GM23338 (cell line): ENCODE measurements around the gene SLC9A1. TPM values are rescaled to one million over a fixed set of nuclear protein-coding genes. Genes with fewer than 3 reads are reported as not detected.

Experiments used
- CREB1 ChIP-seq: fragments of 250-450 bp; sonication (Bioruptor Pico); IDR thresholded peaks from 2 replicates; pipeline ENCODE4 v1.5.0; 2020; ENCODE audit warnings: low read depth, mild to moderate bottlenecking, moderate library complexity
- CTCF ChIP-seq, 2 experiments: fragments of 200-600 bp in 1 of 2; sonication (generic) in 1 of 2; conservative IDR thresholded peaks; 2 replicates each; pipeline versions ENCODE4 v1.5.1 to v1.6.1; 2016 to 2017; ENCODE audit warnings: antibody characterized with exemption in 2 of 2, low read depth in 2 of 2, mild to moderate bottlenecking in 2 of 2, moderate library complexity in 1 of 2
- ETS1 ChIP-seq: IDR thresholded peaks from 2 replicates; pipeline ENCODE4 v1.6.1; 2016; ENCODE audit warnings: antibody characterized with exemption
- EZH2 ChIP-seq: fragments of 200-600 bp; sonication (generic); IDR thresholded peaks from one replicate; pipeline ENCODE4 v1.8.0; 2017; ENCODE audit warnings: antibody characterized with exemption, mild to moderate bottlenecking, low read depth; ENCODE audit not compliant: unreplicated experiment
- EZH2phosphoT487 ChIP-seq: fragments of 200-600 bp; sonication (generic); IDR thresholded peaks from one replicate; pipeline ENCODE4 v1.8.1; 2018; ENCODE audit warnings: antibody characterized with exemption; ENCODE audit not compliant: unreplicated experiment
- NANOG ChIP-seq: IDR thresholded peaks from 2 replicates; pipeline ENCODE4 v1.6.1; 2016; ENCODE audit warnings: antibody characterized with exemption, borderline replicate concordance
- POLR2AphosphoS5 ChIP-seq: IDR thresholded peaks from 2 replicates; pipeline ENCODE4 v1.6.1; 2016; ENCODE audit warnings: antibody characterized with exemption, low read depth
- ZNF462 ChIP-seq: fragments of 250-450 bp; sonication (Bioruptor Pico); IDR thresholded peaks from 2 replicates; pipeline ENCODE4 v1.5.0; 2020; ENCODE audit warnings: mild to moderate bottlenecking, moderate library complexity
- polyA plus RNA-seq: library from polyadenylated mRNA; unstranded; fragments of >200 nt; fragmentation: Nextera tagmentation; extraction: Ambion mirVana; gene quantifications from 2 replicates; pipeline ENCODE4 v1.2.1, GENCODE V29; 2016
- total RNA-seq: library from RNA; depleted of rRNA; stranded (reverse); fragments of >200 nt; shearing (Covaris generic); gene quantifications from 2 replicates; pipeline ENCODE4 v1.2.3, GENCODE V29; 2014

SLC9A1 gene
- total and polyA plus RNA-seq, 2 experiments from 2014 or later, result 10.4 to 22.3 TPM

GRCh38 chr1:27074175-27074780 lies 80.6 kb downstream of the SLC9A1 start (continued):
- TF ChIP-seq ZNF462, result no peak
- TF ChIP-seq CTCF (conservative IDR thresholded peaks at IDR 0.05; ENCODE audit: low read depth in 2 of 2), result no peak
- TF ChIP-seq NANOG, result no peak
- TF ChIP-seq POLR2AphosphoS5, result no peak
- no peak for TF ChIP-seq ETS1
- TF ChIP-seq EZH2phosphoT487, result no peak
- no peak for TF ChIP-seq EZH2
- TF ChIP-seq CREB1 (CRISPR knock-in tag), result no peak
